HG03045 (cell line): Measurements from ENCODE around the gene SPEN.
"Not testable (repeated sequence)": the region's sequence is repeated elsewhere in the genome, so short reads cannot be mapped to it uniquely, and the experiment has no call there.

Experiments
- ATAC-seq: cut with Tn5 transposase; IDR thresholded peaks from one replicate; pipeline ENCODE4 v1.9.1; 2021; ENCODE audit warnings: mild to moderate bottlenecking, moderate library complexity; ENCODE audit not compliant: unreplicated experiment

The SPEN gene

GRCh38 chr1:15974855-15975254, 127.3 kb downstream of the SPEN start:
- ATAC-seq = peak; percentile 35

DNA sequence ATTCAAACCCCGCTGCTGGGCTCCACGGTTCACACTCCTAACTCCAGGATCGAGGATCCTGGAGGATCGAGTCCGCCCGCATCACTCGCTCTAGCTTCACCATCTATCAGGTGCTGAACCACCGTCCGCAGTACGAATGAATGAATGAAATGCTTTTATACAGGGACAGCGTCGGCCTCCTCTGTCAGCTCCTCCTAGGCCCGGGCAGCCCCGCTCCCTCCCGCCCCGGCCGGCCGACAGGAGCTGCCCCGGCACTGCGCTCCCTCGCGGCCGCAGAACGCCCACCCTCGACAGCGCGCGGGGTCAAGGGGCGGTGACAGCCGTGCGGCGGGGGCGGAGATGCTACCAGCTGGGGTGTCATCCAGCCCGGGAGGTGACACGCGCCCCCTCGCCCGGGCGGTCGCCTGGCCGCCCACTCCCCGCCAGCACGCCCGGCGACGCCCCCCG, 127.9 kb downstream of the SPEN start:
- ATAC-seq = peak; percentile 58

GRCh38 chr1:15975805-15976680, 128.5 kb downstream of the SPEN start, which contains the start of gene ZBTB17:
Gene ZBTB17 (minus strand): TSS chr1:15976101. CDS start chr1:15948495, 27,606 bp downstream.
- peak; percentile 71 for ATAC-seq

DNA sequence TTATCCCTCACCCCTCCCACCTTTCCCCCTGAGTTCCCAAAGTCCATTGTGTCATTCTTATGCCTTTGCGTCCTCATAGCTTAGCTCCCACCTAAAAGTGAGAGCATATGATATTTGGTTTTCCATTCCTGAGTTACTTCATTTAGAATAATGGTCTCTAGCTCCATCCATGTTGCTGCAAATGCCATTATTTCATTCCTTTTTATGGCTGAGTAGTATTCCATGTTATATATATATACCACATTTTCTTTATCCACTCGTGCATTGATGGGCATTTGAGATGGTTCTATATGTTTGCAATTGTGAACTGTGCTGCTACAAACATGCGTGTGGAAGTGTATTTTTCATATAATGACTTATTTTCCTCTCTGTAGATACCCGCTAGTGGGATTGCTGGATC, 130.4 kb downstream of the SPEN start:
- ATAC-seq = not testable (repeated sequence)

GRCh38 chr1:15981679-15982078, 134.2 kb downstream of the SPEN start:
- ATAC-seq = no peak

DNA sequence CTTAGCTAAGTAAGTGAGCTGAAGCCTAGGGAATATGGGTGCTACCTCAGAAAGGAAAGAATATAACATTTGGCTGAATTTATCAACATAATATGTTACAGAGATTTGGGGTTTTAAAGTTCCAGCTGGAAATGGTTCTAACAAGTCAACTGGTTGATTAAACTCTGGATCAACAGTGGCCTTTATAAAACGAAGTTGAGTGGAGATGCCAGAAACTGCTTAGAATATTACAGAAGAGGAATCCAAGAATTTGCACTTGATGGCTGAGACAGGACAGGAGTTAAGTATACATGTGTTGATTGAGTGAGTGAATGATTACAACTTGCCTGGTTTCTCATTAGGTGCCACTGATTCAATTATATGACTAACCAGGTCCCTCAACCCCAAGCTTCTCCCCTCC, 135.8 kb downstream of the SPEN start:
- ATAC-seq = no peak

- no peak for ATAC-seq
These were observed 138.2 kb downstream of the SPEN start for GRCh38 chr1:15985611-15986297.

DNA sequence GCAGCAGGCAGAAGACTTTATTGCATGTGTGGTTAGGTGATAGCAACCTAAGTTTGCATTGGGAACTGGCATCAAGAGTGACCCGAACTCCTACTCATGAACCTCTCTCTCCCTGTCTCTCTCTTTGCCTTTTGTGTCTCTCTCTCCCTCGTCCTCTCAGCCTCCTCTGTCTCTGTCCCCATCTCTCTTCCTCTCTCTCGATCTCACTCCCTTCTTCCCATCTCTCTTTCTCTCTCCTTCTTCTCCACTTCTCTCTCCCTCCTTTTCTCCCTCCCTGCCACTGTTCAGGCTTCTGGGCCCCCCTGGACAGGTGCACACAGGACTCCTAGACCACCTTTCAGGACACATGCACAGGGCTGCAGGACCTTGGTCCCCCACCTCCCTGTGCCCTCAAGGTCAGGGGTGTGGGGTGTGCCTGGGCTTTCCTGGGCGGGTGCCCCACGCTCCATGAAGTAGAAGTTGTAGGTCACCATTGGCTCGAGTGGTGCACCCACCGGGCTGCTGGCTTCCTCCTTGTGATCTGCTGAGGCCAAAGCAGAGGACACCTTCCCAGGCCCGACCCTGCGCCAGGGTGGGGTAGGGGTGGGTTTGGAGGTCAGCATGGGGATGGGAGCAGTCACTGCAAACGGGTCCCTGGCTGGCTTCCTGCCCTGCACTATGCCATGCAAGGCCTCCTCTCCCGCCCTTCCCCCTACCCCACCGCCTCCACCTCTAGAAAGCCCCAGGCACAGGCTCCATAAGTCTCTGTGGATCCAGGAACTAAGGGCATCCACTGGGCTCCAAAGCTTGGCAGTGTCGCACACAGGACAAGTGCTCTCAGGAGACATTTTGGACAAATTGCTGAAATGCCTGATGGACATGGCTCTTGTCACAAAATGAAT, 141.6 kb downstream of the SPEN start:
- no peak for ATAC-seq

DNA sequence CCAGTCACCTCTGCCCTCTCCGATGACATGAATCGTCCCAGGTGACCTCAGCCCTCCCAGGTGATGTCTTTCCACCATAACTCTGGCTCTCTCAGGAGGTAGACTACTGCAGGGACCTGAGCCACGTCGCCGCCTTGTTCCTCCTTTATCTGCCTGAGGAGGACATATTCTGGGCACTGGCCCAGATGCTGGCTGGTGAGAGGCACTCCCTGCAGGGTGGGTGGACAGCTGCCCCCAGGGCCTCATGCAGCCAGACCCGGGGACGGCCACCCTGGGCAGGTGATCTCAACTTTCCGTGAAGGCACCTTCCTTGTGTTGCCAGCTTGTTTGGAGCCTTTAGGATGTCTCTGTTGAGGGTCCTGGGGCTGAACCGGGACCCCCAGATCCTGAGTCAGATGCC, 142.3 kb downstream of the SPEN start:
- ATAC-seq = no peak
